Breast epithelium (tissue), 4 donors: Measurements from ENCODE around the gene SKIC2. TPM values are rescaled to one million over a fixed set of nuclear protein-coding genes. Genes with fewer than 3 reads are reported as not detected.
A peak's percentile ranks its signal among the peaks of the same experiment; 100 is the strongest.
"Not testable (repeated sequence)": the region's sequence is repeated elsewhere in the genome, so short reads cannot be mapped to it uniquely, and the experiment has no call there.

Experiments used
- DNase-seq, 2 donors: peaks; one replicate each; pipeline ENCODE4 v3.0.0-alpha.2; 2019; ENCODE audit warnings: low spot score in 2 of 2
- H3K27ac ChIP-seq, 2 donors: fragments of 200-600 bp; sonication (generic) in 1 of 2; one replicate each; pipeline ENCODE4 v1.5.1; 2016 to 2019; ENCODE audit warnings: mild to moderate bottlenecking in 1 of 2
- H3K27me3 ChIP-seq, 2 donors: fragments of 200-600 bp; sonication (generic) in 1 of 2; one replicate each; pipeline versions ENCODE4 v1.5.1 to v1.6.0; 2017 to 2019; ENCODE audit warnings: control low read depth in 1 of 2, mild to moderate bottlenecking in 1 of 2
- H3K36me3 ChIP-seq: fragments of 200-600 bp; one replicate; pipeline ENCODE4 v1.5.1; 2019
- H3K4me1 ChIP-seq, 2 donors: fragments of 200-600 bp; sonication (generic); one replicate each; pipeline ENCODE4 v1.5.1; 2016 to 2019; ENCODE audit warnings: control low read depth in 1 of 2
- H3K4me3 ChIP-seq, 3 donors: fragments of 200-600 bp; sonication (generic); 1 replicate in 2 of 3; 2 replicates in 1 of 3; pipeline ENCODE4 v1.5.1; 2016 to 2019; ENCODE audit warnings: mild to moderate bottlenecking in 3 of 3, moderate library complexity in 2 of 3
- H3K9me3 ChIP-seq, 2 donors: fragments of 200-600 bp; sonication (generic) in 1 of 2; one replicate each; pipeline ENCODE4 v1.5.1; 2016 to 2019; ENCODE audit warnings: control low read depth in 1 of 2
- POLR2A ChIP-seq: fragments of 450-650 bp; IDR thresholded peaks from one replicate; pipeline ENCODE4 v1.6.1; 2016; ENCODE audit warnings: antibody characterized with exemption, mild to moderate bottlenecking, moderate library complexity
- POLR2AphosphoS5 ChIP-seq, 3 donors: sonication (generic); formaldehyde crosslinking; IDR thresholded peaks; one replicate each; pipeline ENCODE4 v1.6.1; 2017; ENCODE audit warnings: antibody characterized with exemption in 3 of 3
- intact Hi-C: fragments of 100-400 bp; cut with DNase I; formaldehyde crosslinking; loops from one replicate; pipeline ENCODE4 v1.15.1; 2023; ENCODE audit warnings: low total_unique reads
- total RNA-seq, 3 donors: library from RNA; depleted of rRNA; stranded (reverse); fragments of >200 nt; gene quantifications; one replicate each; pipeline ENCODE4 v1.1.0, GENCODE V29; 2016
- TF ChIP-seq, protein P1 (sequence below), 3 donors: fragments of 450-650 bp; IDR thresholded peaks; one replicate each; pipeline ENCODE4 v1.5.1; 2016 to 2017; ENCODE audit warnings: antibody characterized with exemption in 3 of 3, mild to moderate bottlenecking in 3 of 3, moderate library complexity in 3 of 3

The SKIC2 gene
- 10 to 100 TPM; 30.7 to 46.5 (median 43.9) TPM for total RNA-seq

DNA sequence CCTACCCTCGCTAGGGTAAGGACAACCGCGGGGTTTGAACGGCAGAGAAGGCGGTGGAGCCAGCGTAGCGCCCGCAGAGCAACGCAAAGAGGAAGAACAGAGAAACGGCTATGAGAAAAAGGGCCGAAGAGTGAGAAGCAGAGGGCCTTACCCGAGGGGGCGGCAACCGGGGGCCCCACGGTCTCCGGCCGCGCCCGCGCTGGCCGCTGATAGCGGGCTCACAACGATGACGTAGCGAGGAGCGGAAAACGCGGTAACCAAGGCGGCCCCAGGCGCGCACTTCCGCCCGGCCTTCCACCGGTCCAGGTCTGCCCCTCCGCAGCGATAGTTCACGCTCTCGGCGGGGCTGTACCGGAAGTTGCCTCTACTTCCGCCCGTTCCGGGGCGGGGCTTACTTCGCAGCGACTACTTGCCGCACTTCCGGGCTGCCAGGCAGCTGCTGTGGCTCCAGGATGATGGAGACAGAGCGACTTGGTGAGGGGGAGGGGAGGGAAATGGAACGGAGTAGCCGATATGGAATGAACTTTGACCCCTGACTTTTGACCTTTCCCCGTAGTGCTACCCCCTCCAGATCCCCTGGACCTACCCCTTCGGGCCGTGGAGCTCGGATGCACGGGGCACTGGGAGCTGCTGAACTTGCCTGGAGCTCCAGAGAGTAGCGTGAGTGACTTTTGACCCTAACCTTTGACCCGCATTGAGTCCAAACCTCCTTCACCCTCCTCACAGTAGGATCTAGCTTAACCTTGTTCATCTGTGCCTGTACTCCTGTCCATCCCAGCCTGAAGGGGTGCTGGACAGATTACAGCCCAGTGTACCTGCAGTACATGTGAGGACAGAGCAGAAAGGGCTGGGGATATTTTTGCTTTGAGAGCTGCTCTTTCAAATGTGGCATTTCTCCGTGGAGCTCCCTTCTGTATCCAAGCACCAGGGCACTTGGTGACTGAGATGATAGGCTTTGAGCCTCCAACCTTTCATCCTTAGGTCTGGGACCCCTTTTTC is at the start of gene SKIC2, which contains the start of gene NELFE:
SKIC2 (plus strand) TSS at position 435 of the 999 bp plus-strand sequence; CDS start at position 453, 18 bp downstream.
NELFE (minus strand) TSS at position 231 of the 999 bp plus-strand sequence. CDS start 525 bp downstream, outside the sequence.
- intact Hi-C loops, result loop anchor here (10.0 kb wide), 1 partner anchor 264 kb away; no protein-coding TSS in a partner anchor

DNA sequence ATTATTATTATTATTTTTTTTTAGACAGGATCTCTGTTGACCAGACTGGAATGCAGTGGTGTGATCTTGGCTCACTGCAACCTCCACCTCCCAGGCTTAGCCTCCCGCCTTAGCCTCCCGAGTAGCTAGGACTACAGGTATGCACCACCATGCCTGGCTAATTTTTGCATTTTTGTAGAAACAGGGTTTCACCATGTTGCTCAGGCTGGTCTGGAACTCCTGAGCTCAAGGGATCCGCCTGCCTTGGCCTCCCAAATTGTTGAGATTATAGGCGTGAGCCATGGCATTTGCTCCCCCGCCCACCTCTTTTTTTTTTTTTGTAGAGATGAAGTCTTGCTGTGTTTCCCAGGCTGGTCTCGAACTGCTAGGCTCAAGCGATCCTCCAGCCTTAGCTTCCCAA is 49.7 kb upstream of the SKIC2 start:
- H3K36me3 ChIP-seq, H3K4me3 ChIP-seq, H3K27me3 ChIP-seq, H3K9me3 ChIP-seq, H3K27ac ChIP-seq, DNase-seq, H3K4me1 ChIP-seq, intact Hi-C loops: not testable (repeated sequence)

More for the DNA sequence above, at the start of gene SKIC2, which contains the start of gene NELFE:
- DNase-seq, result peak; percentile 97 to 98
- Histone ChIP-seq H3K36me3 (no peaks in the 10 kb centered on the region), H3K27me3 (no peaks in the 10 kb centered on the region), H3K4me1 (peaks cover 0 to 7% of the 10 kb centered on the region in 2 donors), H3K4me3 (peak within 1 kb of the TSS; percentile 78 to 94 (median 83)), H3K9me3 (no peaks in the 10 kb centered on the region), H3K27ac (peak within 1 kb of the TSS; percentile 87 to 94)
- TF ChIP-seq, protein P1, sequence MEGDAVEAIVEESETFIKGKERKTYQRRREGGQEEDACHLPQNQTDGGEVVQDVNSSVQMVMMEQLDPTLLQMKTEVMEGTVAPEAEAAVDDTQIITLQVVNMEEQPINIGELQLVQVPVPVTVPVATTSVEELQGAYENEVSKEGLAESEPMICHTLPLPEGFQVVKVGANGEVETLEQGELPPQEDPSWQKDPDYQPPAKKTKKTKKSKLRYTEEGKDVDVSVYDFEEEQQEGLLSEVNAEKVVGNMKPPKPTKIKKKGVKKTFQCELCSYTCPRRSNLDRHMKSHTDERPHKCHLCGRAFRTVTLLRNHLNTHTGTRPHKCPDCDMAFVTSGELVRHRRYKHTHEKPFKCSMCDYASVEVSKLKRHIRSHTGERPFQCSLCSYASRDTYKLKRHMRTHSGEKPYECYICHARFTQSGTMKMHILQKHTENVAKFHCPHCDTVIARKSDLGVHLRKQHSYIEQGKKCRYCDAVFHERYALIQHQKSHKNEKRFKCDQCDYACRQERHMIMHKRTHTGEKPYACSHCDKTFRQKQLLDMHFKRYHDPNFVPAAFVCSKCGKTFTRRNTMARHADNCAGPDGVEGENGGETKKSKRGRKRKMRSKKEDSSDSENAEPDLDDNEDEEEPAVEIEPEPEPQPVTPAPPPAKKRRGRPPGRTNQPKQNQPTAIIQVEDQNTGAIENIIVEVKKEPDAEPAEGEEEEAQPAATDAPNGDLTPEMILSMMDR (IDR thresholded peaks at IDR 0.05), result peak in 1 of 3 donors; percentile 4
- peak; percentile 56 for TF ChIP-seq POLR2A
- TF ChIP-seq POLR2AphosphoS5 (IDR thresholded peaks at IDR 0.05), result peak; percentile 92 to 95 (median 94)

DNA sequence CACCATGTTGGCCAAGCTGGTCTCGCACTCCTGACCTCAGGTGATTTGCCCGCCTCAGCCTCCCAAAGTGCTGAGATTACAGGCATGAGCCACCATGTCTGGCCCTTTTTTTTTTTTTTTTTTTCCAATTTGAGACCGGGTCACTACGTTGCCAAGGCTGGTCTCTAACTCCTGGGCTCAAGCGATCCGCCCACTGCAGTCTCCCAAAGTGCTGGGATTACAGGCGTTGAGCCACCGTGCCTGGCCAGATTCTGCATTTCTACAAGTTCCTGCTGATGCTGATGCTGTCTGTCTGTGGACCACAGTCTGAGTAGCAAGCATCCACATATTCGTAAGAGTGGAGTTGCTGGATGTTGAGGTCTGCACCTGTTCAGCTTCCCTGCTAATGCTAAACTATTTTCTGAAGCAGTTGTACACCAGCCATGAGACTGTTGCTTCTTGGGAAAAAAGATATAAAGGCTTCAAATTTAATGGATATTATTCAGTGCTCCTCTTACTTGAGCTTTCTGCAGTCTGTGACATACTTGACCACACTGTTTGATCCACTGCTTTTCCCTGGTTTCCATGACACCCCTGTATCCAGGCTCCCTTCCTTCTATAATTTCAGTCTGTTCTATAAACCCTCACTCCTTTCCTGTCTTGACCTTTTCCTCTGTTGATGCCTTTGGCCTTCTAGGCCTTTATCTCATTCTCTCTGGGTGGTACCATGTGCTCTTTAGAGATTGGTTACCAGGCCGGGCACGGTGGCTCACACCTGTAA is 47.0 kb upstream of the SKIC2 start:
- Histone ChIP-seq H3K36me3 (no peaks in the 10 kb centered on the region), H3K4me3 (no peak overlapping the region), H3K27ac (no peak overlapping the region), H3K4me1 (no peaks in the 10 kb centered on the region), H3K9me3 (no peaks in the 10 kb centered on the region), H3K27me3 (no peaks in the 10 kb centered on the region)
- intact Hi-C loops, result no loop called here
- TF ChIP-seq POLR2A, result no peak
- TF ChIP-seq POLR2AphosphoS5 (IDR thresholded peaks at IDR 0.05), result no peak
- TF ChIP-seq, protein P1 (IDR thresholded peaks at IDR 0.05), result no peak
- no peak for DNase-seq

DNA sequence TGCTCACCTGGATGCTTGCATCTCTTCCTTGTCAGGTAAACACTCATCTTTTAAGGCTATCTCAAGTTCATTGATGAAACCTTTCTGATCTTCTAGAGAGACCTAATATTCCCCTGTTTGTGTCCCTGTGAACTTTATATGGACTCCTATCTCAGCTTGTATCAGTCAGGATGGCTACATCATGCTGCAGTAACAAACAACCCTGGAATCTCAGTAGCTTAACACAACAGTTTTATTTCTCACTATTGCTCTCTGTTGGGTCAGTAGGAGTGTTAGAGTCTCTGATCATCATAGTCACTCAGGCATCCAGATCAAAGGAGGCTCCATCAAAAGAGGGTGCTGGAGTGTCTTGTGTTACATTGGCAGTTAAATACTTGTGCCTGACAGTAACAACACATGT is 43.6 kb upstream of the SKIC2 start:
- DNase-seq, result no peak
- Histone ChIP-seq H3K27ac (no peak overlapping the region), H3K36me3 (no peaks in the 10 kb centered on the region), H3K27me3 (no peaks in the 10 kb centered on the region), H3K4me1 (no peaks in the 10 kb centered on the region), H3K9me3 (no peaks in the 10 kb centered on the region), H3K4me3 (no peak overlapping the region)
- intact Hi-C loops, result no loop called here
- TF ChIP-seq POLR2A (no peak), POLR2AphosphoS5 (IDR thresholded peaks at IDR 0.05) (no peak)
- TF ChIP-seq, protein P1 (IDR thresholded peaks at IDR 0.05), result no peak

DNA sequence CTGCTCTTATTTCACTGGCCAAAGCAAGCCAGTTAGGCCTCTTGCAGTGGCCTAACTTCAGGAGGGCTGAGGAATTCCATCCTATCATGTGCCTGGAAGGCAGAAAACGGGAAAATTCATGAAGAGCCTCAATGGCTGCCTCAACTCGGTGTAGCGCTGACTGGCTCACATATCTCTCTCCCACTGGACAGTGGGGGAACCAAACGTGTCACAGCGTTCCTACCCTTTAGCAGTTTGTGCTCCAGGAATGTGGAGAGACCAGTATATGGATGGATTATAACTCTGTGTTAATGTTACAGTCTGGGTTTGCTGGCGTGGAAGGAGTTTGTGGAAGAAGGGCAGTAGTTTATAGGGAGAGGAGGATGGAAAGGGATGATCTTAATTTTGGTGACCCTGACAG is 43.2 kb upstream of the SKIC2 start:
- Histone ChIP-seq H3K9me3 (no peaks in the 10 kb centered on the region), H3K27ac (no peak overlapping the region), H3K36me3 (no peaks in the 10 kb centered on the region), H3K4me3 (no peak overlapping the region), H3K27me3 (no peaks in the 10 kb centered on the region), H3K4me1 (no peaks in the 10 kb centered on the region)
- intact Hi-C loops, result no loop called here
- TF ChIP-seq POLR2A, result no peak
- no peak for TF ChIP-seq POLR2AphosphoS5 (IDR thresholded peaks at IDR 0.05)
- TF ChIP-seq, protein P1 (IDR thresholded peaks at IDR 0.05), result no peak
- no peak for DNase-seq
